PFSK-1 (cell line): ENCODE measurements around the gene SERPINF2.
A peak's percentile ranks its signal among the peaks of the same experiment; 100 is the strongest.

Experiments
- FOXP2 ChIP-seq: optimal IDR thresholded peaks from 2 replicates; pipeline ENCODE3; 2011; ENCODE audit warnings: borderline replicate concordance, control low read depth, inconsistent platforms; ENCODE audit not compliant: insufficient read depth; ENCODE audit errors: extremely low read length, extremely low read depth
- POLR2AphosphoS5 ChIP-seq: IDR thresholded peaks from 2 replicates; pipeline ENCODE4 v1.6.1; 2012; ENCODE audit warnings: low read depth, mild to moderate bottlenecking, control low read depth, low read length, moderate library complexity
- REST ChIP-seq, 2 experiments: IDR thresholded peaks; 2 replicates each; pipeline versions ENCODE4 v1.6.1 to v1.8.0; 2011 to 2012; ENCODE audit warnings: low read depth in 2 of 2, low read length in 2 of 2, control low read depth in 1 of 2, inconsistent platforms in 1 of 2, mild to moderate bottlenecking in 1 of 2, moderate library complexity in 1 of 2; ENCODE audit not compliant: insufficient read depth in 1 of 2
- SIN3A ChIP-seq: IDR thresholded peaks from 2 replicates; pipeline ENCODE4 v1.6.1; 2012; ENCODE audit warnings: mild to moderate bottlenecking, low read length, moderate library complexity, borderline replicate concordance; ENCODE audit not compliant: insufficient read depth
- TAF1 ChIP-seq: IDR thresholded peaks from 2 replicates; pipeline ENCODE4 v1.6.1; 2012; ENCODE audit warnings: low read length, control low read depth, borderline replicate concordance; ENCODE audit not compliant: insufficient read depth

The SERPINF2 gene

GRCh38 chr17:1718362-1719165 is 24.1 kb upstream of the SERPINF2 start:
- TF ChIP-seq TAF1 (no peak), REST (IDR thresholded peaks at IDR 0.05; ENCODE audit: insufficient read depth in 1 of 2, low read depth in 2 of 2, low read length in 2 of 2) (no peak), FOXP2 (no peak), POLR2AphosphoS5 (no peak), SIN3A (no peak)

- TF ChIP-seq TAF1 (no peak), FOXP2 (no peak), POLR2AphosphoS5 (no peak), REST (IDR thresholded peaks at IDR 0.05; ENCODE audit: insufficient read depth in 1 of 2, low read depth in 2 of 2, low read length in 2 of 2) (no peak), SIN3A (peak; percentile 27; the same call in 1 of the 2 replicates)
Observed at GRCh38 chr17:1720856-1721386, 21.8 kb upstream of the SERPINF2 start.

GRCh38 chr17:1724351-1724868 is 18.3 kb upstream of the SERPINF2 start, which contains the start of gene WDR81:
Gene WDR81 (plus strand): TSS chr17:1724704. CDS start chr17:1724960, 256 bp downstream.
- peak; percentile 99; the same call in 1 of the 2 replicates for TF ChIP-seq SIN3A
- 0 out of 2 replicates have a peak, but pooled peaks have one; percentile 38 for TF ChIP-seq POLR2AphosphoS5
- TF ChIP-seq TAF1: peak; percentile 35; the same call in 1 of the 2 replicates
- TF ChIP-seq FOXP2: peak; percentile 79
- TF ChIP-seq REST (IDR thresholded peaks at IDR 0.05; ENCODE audit: insufficient read depth in 1 of 2, low read depth in 2 of 2, low read length in 2 of 2): no peak

GRCh38 chr17:1724869-1725641 is 17.6 kb upstream of the SERPINF2 start:
- TF ChIP-seq POLR2AphosphoS5 (no peak), SIN3A (no peak), REST (IDR thresholded peaks at IDR 0.05; ENCODE audit: insufficient read depth in 1 of 2, low read depth in 2 of 2, low read length in 2 of 2) (no peak), TAF1 (no peak), FOXP2 (no peak)
